K562 (cell line): ENCODE results near the gene ASAH2B.
"Not testable (repeated sequence)": the region's sequence is repeated elsewhere in the genome, so short reads cannot be mapped to it uniquely, and the experiment has no call there.

Source experiments
- EP300 ChIP-seq: IDR thresholded peaks from 2 replicates; pipeline ENCODE4 v1.6.1; 2012; ENCODE audit warnings: low read length, improper control_type of control experiment
- PURB ChIP-seq: sonication (generic); formaldehyde crosslinking; IDR thresholded peaks from 2 replicates; pipeline ENCODE4 v1.9.0; 2021; ENCODE audit warnings: low read depth, mild to moderate bottlenecking, missing genetic modification reagents
- U2AF2 ChIP-seq: fragments of 200-400 bp; formaldehyde crosslinking; optimal IDR thresholded peaks from 2 replicates; pipeline ENCODE3; 2017; ENCODE audit warnings: low read depth, mild to moderate bottlenecking, low read length

DNA sequence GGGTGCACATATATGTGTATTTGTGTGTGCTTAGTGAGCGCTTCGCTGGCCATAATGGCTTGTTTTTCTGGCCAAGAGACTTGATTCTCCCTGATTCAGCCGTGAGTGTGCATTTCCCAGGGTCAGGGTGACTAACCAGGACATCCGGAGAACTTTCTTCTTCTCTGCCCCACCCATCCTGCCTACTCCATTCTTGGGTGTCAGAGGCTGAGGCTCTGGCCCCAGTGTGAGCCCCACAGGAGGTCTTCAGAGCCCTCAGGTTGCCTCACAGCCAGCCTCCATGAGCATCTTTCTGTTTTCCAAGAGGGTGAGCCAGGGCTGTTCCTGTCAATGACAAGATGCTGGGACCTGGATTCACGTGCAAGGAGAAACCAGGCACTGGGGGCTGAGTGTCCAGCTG lies 37.8 kb upstream of the ASAH2B start:
- TF ChIP-seq U2AF2; EP300; PURB (CRISPR knock-in tag): not testable (repeated sequence)
